ENCODE measurements around the gene PDE3B. TPM values are rescaled to one million over a fixed set of nuclear protein-coding genes. Genes with fewer than 3 reads are reported as not detected.
A peak's percentile ranks its signal among the peaks of the same experiment; 100 is the strongest.
"Not testable (repeated sequence)": the region's sequence is repeated elsewhere in the genome, so short reads cannot be mapped to it uniquely, and the experiment has no call there.

PDE3B gene
- total RNA-seq, 2 donors from 2014 or later, result 10.7 to 42.5 TPM

DNA sequence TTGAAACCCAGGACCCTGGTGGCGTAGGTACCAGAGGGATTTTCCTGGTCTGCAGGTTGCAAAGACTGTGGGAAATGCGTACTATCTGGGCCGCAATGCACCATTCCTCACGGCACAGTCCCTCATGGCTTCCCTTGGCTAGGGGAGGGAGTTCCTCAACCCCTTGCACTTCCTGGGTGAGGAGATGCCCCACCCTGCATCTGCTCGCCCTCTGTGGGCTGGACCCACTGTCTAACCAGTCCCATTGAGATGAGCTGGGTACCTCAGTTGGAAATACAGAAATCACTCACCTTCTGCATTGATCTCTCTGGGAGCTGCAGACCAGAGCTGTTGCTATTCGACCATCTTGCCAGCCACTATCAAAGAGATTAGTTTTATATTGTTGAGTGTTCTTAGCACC lies 100.1 kb downstream of the PDE3B start:
- DNase-seq (ENCODE audit: low spot score in 2 of 2); H3K27ac Mint-ChIP-seq: not testable (repeated sequence)
- ATAC-seq, result peak in 1 of 2 donors; percentile 24
- Mint-ChIP-seq H3K9me3 (peaks cover 24 to 32% of the 10 kb centered on the region in 2 donors), H3K36me3 (peaks cover 29 to 66% of the 10 kb centered on the region in 2 donors)

DNA sequence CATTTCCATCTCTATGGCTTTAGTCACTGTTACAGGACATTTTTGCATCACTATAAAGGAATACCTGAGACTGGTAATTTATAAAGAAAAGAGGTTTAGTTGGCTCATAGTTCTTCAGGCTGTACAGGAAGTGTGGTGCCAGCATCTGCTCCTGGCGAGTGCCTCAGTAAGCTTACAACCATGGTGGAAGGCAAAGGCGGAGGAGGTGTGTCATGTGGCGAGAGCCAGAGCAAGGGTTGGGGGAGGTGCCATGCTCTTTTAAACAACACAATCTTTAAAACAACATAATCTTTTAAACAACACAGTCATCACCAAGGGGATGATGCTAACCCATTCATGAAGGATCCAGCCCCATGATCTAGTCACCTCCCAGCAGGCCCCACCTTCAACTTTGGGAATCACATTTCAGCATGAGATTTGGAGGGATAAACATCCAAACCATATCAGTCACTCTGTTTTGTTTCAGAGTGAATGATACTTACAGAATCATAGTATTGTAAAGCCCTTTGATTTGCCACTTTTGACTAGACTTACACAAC lies 103.3 kb downstream of the PDE3B start:
- ATAC-seq (peak in 1 of 2 donors; percentile 30), DNase-seq (ENCODE audit: low spot score in 2 of 2) (no peak)
- Mint-ChIP-seq H3K9me3 (peaks cover 13% of the 10 kb centered on the region in 2 donors), H3K36me3 (peaks cover 14 to 39% of the 10 kb centered on the region in 2 donors), H3K27ac (peak overlapping the region in 1 of 2 donors; percentile 77)

DNA sequence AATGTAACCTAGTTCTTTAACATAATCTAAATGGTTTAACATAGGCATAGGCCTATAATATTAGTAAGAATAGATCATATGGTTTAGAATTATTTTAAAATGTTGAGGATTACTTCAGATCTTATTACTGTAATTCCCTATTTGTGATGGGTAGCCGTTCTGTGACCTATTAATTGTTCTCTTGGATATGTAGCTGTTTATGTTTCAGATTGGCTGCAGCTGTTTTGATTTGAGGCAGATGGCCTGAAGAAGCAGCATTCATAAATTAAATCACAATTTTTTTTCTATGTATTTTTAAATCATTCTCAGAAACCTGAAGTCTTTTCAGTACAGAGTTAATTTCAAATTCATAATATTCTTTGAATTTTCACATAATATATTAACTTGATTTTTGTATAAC lies 104.5 kb downstream of the PDE3B start:
- ATAC-seq, result no peak
- peaks cover 6 to 9% of the 10 kb centered on the region in 2 donors for H3K9me3 Mint-ChIP-seq

DNA sequence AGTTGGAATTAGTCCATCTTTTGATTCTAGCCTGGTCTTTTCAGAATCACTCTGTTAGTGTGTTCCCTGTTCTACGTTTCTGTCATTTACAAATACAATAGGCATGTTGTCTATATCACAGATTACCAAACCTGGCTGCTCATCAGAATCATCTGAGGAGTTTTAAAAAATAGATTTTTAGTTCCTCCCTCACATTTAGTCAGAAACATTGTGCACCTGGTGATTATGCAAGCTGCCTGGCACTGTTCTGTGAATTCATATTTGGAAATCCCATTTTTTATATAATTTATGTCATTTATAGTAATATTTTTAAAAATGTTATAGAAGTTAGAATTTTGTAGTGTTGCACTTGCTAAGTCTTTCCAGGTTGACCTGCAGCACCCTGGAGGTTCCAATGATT lies 107.3 kb downstream of the PDE3B start:
- peaks cover 6 to 16% of the 10 kb centered on the region in 2 donors for H3K36me3 Mint-ChIP-seq
- H3K27ac Mint-ChIP-seq, result peak overlapping the region in 1 of 2 donors; percentile 71
- H3K9me3 Mint-ChIP-seq, result peaks cover 4 to 6% of the 10 kb centered on the region in 2 donors
- DNase-seq (ENCODE audit: low spot score in 2 of 2) (no peak), ATAC-seq (no peak)

More for the DNA sequence above, 104.5 kb downstream of the PDE3B start:
- no peak for DNase-seq (ENCODE audit: low spot score in 2 of 2)
- peaks cover 6 to 31% of the 10 kb centered on the region in 2 donors for H3K36me3 Mint-ChIP-seq
- no peak overlapping the region for H3K27ac Mint-ChIP-seq

DNA sequence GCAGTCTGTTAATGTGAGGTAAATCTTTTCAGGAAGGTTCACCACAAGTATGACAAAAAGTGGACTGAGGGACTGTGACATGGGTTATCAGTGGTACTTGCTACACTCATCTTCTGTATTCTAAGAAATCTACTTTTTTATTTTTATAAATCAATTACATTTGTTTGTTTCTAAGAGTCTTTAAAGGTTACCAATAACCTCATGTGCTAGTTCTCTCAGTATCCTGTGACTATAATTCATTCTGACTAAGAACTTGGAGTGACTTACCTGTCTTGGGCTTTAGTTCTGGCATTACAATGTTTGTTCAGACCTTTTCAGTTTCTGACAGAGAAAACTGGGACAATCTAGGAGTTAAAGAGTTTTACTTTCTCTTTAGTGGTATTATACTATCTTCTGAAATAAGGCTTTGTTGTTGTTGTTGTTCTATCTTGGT lies 108.4 kb downstream of the PDE3B start:
- Mint-ChIP-seq H3K36me3 (peaks cover under 1 to 9% of the 10 kb centered on the region in 2 donors), H3K9me3 (peaks cover under 1 to 2% of the 10 kb centered on the region in 2 donors), H3K27ac (peak overlapping the region; percentile 2 to 71)
- DNase-seq (ENCODE audit: low spot score in 2 of 2) (no peak), ATAC-seq (peak; percentile 77 to 87)

DNA sequence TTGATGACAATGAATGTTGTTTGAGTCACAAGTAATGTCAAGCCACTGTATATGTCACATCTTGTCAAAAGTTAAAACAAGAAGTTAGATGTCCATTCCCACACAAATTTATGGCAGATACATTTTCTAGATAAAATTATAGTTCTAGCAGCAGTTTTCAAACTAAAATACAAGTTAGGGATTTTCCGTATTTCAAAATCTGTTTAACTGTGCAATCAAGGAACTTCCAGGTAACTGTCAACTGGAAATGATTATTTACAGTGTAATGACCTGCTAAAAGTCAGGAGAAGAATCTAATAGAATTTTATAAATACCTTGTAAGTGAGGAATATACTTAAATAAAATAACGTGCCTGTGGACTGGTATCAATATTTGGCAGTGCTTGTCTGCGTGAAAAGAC lies 111.5 kb downstream of the PDE3B start:
- DNase-seq (ENCODE audit: low spot score in 2 of 2) (no peak), ATAC-seq (no peak)
- H3K27ac Mint-ChIP-seq, result peak overlapping the region in 1 of 2 donors; percentile 79
- H3K36me3 Mint-ChIP-seq, result peaks cover 0 to 7% of the 10 kb centered on the region in 2 donors
- H3K9me3 Mint-ChIP-seq, result no peaks in the 10 kb centered on the region

DNA sequence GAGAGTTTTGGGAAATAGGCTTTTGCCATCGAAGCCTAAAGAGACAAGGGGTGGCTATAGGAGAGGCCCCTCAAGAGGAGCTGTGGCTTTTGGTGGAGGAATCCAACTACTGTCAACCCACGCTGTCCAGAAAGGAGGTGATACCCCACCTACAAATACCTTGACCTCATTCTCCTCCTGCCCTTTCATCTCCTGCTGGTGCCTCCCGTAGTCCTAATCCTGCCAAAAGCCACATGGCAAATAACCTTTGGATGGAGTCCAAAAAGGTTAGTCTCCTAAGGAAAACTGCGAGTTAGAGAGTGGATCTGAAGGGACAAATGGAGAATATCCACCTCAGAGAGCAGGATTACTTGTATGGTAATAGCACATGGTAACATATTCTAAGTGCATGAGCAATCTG lies 112.7 kb downstream of the PDE3B start:
- ATAC-seq, result no peak
- DNase-seq (ENCODE audit: low spot score in 2 of 2), result no peak
- Mint-ChIP-seq H3K36me3 (peaks cover 0 to 7% of the 10 kb centered on the region in 2 donors), H3K27ac (no peak overlapping the region), H3K9me3 (no peaks in the 10 kb centered on the region)

DNA sequence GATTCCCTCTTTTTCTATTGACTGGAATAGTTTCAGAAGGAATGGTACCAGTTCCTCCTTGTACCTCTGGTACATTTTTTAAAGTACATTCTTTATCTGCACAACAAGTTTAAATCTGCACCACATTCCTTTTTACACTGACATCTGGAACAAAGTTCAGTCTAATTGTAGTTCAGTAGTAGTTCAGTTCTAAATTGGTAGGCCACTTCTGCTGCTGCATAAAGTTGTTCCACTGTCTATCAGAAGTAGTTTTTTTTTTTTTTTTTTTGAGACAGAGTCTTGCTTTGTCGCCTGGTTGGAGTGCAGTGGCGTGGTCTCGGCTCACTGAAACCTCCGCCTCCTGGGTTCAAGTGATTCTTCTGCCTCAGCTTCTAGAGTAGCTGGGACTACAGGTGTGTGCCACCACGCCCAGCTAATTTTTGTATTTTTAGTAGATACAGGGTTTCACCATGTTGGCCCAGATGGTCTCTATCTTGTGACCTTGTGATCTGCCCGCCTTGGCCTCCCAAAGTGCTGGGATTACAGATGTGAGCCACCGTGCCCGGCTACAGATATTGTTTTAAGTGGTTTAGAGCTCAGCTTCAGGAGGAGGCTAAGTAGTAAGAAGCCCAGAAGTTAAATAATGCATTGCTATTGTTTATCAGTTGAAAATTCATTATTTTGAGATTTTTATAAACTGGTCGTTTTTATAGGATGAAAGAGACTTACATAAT lies 115.9 kb downstream of the PDE3B start:
- H3K27ac Mint-ChIP-seq, result peak overlapping the region; percentile 6 to 64
- H3K9me3 Mint-ChIP-seq; DNase-seq (ENCODE audit: low spot score in 2 of 2); ATAC-seq; H3K36me3 Mint-ChIP-seq: not testable (repeated sequence)

DNA sequence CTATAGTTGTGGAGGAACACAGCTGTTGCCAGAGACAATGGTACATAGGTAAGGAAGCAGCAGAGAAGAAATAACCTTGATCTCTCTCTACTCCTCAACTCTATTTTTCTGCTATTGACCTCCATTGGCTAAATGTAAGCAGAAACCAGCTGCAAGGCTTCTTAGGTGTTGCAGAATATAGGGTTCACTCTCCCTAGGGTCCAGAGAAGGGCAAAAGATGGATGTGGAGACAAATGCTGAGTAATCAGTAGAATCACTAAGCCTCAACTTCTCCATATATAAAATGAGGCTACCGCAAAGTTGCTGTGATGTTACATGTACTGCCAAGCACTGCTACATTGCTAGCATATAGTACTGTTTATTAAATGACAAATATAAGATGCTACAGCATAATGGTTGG lies 120.6 kb downstream of the PDE3B start:
- no peaks in the 10 kb centered on the region for H3K9me3 Mint-ChIP-seq
- H3K36me3 Mint-ChIP-seq, result no peaks in the 10 kb centered on the region
- DNase-seq (ENCODE audit: low spot score in 2 of 2) (no peak), ATAC-seq (peak in 1 of 2 donors; percentile 27)
- no peak overlapping the region for H3K27ac Mint-ChIP-seq

DNA sequence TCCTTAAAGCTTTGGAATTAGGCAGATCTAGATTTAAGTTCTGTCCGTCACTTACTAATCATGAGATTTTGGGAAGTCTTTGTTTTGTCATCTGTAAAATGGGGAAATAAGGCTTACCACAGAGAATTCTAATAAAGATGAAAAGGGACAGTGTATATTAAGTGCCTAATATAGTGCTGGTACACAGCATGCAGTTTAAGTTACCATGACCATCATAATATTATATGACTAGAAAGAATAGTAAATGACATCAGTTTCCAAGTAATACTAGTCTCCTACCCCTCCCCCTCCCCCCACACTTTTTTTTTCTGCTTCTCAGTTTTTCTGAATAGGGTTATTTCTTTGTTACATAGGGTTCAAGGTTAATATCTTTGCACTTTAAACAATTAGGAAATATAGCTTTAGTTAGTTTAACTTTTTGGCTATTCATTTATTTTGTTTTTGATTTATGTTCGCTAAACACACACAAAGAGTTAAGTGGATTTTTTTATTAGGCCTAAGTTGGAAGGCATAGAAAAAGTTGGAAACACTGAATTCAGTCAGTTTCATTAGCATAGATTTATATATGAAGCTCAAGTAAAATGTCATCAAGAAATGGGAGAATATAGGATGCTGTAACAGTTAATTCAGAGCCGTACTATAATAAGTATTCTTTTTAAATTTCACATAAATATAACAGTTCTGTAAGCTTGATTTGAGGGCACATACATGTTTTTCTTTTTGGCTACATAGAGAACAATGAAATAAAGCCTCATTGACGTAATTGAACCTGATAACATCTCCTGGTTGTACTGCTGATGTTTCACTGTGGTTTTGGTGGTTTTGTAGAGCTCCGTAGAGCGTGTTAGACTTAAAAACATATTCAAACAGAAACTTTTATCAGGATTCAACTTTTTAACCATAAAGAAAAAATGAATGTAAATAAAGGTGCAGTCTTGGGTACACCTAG lies 121.2 kb downstream of the PDE3B start:
- ATAC-seq (peak; percentile 88 to 91), DNase-seq (ENCODE audit: low spot score in 2 of 2) (no peak)
- Mint-ChIP-seq H3K27ac (no peak overlapping the region), H3K36me3 (no peaks in the 10 kb centered on the region), H3K9me3 (no peaks in the 10 kb centered on the region)

DNA sequence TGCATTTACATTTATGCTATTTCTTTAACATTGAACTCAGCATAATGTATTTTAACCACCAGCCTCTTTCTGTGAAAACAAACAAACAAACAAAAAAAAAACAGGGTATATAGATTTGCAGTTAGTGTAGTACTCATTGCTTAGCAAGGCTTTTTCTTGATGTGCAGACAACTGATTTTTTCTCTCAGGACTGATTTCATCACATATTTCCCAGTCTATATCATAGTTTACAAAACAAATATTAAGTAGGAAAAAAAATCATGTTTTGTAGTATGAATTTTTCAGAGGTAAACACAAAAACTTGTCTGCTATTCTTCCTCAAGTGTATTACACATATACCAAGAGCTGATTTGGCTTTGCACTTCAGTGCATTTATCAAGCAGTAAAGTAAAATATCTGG lies 123.0 kb downstream of the PDE3B start:
- Mint-ChIP-seq H3K36me3 (no peaks in the 10 kb centered on the region), H3K27ac (peak overlapping the region in 1 of 2 donors; percentile 79), H3K9me3 (no peaks in the 10 kb centered on the region)
- ATAC-seq, result no peak
- no peak for DNase-seq (ENCODE audit: low spot score in 2 of 2)

DNA sequence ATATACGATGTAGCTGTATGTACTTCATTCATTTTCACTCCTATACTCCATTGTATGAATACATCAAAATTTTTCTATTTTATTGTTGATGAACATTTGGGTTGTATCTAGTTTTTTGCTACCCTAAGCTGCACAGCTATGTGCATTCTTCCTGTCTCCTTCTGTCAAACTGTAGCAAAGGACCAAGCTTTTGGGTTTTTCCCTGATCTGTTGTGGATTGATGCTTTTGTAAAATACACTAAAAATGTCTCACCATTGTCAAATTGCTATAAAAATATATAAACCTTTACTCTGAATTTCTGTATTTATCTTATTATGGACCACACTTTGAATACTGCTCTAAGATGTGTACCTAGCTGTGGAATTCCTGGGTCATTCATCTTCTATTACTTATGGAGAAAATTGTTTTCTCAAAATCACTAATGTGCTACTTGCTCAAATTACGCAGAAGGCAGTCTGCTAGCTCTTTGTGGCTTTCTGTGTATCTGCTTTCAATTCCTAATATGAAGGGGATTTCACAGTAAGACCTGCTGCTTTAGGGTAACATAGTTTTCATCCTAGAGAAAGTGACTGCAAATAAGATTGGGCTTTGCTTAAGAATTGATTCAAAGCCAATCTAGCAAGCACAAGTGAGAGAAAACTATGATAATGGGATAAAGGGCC lies 125.1 kb downstream of the PDE3B start:
- Mint-ChIP-seq H3K36me3 (no peaks in the 10 kb centered on the region), H3K9me3 (no peaks in the 10 kb centered on the region), H3K27ac (peak overlapping the region; percentile 84 to 90)
- ATAC-seq (peak; percentile 47 to 65), DNase-seq (ENCODE audit: low spot score in 2 of 2) (no peak)

DNA sequence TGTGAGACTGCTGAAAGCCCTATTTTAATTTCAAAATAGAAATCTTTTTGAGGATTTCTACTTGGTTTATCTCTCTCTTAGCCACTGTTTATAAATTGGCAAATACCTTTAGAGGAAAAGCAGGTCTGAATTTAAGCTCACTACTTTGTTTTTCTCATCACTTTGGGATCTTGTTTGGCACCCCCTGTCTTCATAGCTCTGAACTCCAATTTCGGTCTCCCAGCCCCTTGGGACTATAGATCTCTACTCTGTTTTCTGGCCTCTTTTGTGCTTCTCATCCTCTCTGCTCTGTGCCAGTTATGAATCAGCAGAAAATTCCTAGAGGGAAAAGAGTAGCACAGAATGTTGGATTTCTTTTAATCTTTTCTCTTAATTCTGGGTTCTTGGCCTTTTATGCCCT lies 130.2 kb downstream of the PDE3B start:
- DNase-seq (ENCODE audit: low spot score in 2 of 2), result no peak
- peak overlapping the region; percentile 23 to 68 for H3K27ac Mint-ChIP-seq
- peaks cover under 1 to 7% of the 10 kb centered on the region in 2 donors for H3K9me3 Mint-ChIP-seq
- H3K36me3 Mint-ChIP-seq, result peaks cover 6 to 33% of the 10 kb centered on the region in 2 donors
- ATAC-seq, result peak in 1 of 2 donors; percentile 53

DNA sequence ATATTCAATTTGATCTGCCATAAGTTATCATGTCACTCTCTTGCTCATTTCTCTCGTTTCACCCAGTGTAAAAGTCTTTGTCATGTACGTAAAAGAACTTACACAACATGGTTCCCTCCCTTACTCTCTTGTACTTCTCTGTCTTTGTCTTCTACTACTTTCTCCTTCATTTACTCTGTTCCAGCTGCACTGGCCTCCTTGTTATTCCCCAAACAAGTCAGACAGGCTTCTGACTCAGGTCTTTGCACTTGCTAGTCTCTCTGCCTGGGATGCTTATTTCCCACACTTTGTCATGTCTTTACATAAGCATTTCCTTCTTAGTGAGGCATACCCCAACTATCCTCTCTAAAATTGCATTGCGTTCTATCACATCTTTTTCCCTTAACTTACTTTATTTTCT lies 131.1 kb downstream of the PDE3B start:
- ATAC-seq, result no peak
- Mint-ChIP-seq H3K9me3 (peaks cover 4 to 11% of the 10 kb centered on the region in 2 donors), H3K27ac (peak overlapping the region in 1 of 2 donors; percentile 3), H3K36me3 (peaks cover 10 to 38% of the 10 kb centered on the region in 2 donors)
- no peak for DNase-seq (ENCODE audit: low spot score in 2 of 2)

DNA sequence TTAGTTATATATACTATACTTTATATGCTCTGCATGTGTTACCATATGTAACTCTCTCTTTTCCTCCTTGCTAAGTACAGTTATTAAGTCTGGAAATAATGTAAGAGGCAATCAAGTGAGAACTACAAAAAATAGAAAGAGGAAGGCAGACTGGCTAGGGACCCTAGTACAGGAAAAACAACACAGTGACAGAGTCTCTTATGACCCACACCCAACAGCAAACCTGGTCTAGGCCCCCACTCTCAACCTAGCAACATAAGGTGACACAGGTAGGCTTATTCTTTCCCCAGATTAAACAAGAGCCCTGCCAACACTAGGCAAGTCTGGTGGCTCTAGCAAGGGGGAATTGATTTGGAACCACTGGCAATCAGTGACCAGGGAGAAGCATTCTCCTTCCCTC lies 132.3 kb downstream of the PDE3B start:
- Mint-ChIP-seq H3K9me3 (peaks cover 11 to 18% of the 10 kb centered on the region in 2 donors), H3K27ac (no peak overlapping the region), H3K36me3 (peaks cover 17 to 47% of the 10 kb centered on the region in 2 donors)
- ATAC-seq, result no peak
- DNase-seq (ENCODE audit: low spot score in 2 of 2), result no peak

DNA sequence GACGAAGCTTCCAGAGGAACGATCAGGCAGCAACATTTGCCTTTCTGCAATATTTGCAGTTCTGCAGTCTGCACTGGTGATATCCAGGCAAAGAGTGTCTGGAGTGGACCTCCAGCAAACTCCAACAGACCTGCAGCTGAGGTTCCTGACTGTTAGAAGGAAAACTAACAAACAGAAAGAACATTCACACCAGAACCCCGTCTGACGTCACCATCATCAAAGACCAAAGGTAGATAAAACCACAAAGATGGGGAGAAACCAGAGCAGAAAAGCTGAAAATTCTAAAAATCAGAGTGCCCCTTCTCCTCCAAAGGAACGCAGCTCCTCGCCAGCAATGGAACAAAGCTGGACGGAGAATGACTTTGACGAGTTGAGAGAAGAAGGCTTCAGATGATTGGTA lies 134.9 kb downstream of the PDE3B start:
- DNase-seq (ENCODE audit: low spot score in 2 of 2), result not testable (repeated sequence)

More for the DNA sequence above, 134.9 kb downstream of the PDE3B start:
- not testable (repeated sequence) for ATAC-seq
- H3K27ac Mint-ChIP-seq, result peak overlapping the region in 1 of 2 donors; percentile 44
- H3K9me3 Mint-ChIP-seq, result peaks cover 13 to 21% of the 10 kb centered on the region in 2 donors
- peaks cover 29 to 68% of the 10 kb centered on the region in 2 donors for H3K36me3 Mint-ChIP-seq
